Embryonic facial prominence (tissue), 1 donor: ENCODE data around the gene CA5A.
"Not testable (repeated sequence)": the region's sequence is repeated elsewhere in the genome, so short reads cannot be mapped to it uniquely, and the experiment has no call there.

ENCODE experiments used
- DNase-seq: peaks from one replicate; pipeline ENCODE4 v3.0.0-alpha.2; 2016; ENCODE audit errors: extremely low spot score

The CA5A gene

DNA sequence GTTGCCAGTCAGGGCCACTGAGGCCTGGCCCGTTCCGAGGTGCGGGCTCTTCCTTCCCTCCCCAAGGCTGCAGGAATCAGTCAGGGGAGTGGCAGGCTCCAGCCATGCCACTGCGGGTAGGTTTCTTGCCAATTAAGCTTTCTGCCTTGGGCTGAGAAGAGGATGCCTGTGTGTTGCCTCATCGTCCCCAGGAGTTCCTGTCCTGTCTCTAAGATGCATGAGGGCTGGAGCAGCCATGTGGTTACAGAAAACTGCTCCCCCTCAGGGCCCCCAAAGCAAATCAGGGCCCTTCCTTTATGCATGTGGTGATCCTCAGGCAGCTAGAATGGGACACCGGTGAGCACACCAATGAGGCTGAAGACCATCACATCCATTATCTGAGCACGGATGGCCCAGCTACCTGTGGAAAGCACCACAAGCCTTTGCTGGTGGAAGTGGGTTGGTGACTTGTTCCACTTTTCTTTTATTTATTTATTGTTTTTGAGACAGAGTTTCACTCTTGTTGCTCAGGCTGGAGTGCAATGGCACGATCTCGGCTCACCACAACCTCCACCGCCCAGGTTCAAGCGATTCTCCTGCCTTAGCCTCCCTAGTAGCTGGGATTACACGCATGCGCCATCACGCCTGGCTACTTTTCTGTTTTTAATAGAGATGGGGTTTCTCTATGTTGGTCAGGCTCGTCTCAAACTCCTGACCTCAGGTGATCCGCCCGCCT, 40.0 kb downstream of the CA5A start:
- not testable (repeated sequence) for DNase-seq

GRCh38 chr16:87895641-87896141, 40.6 kb downstream of the CA5A start:
- no peak for DNase-seq

GRCh38 chr16:87894005-87894404, 42.3 kb downstream of the CA5A start:
- DNase-seq, result not testable (repeated sequence)

DNA sequence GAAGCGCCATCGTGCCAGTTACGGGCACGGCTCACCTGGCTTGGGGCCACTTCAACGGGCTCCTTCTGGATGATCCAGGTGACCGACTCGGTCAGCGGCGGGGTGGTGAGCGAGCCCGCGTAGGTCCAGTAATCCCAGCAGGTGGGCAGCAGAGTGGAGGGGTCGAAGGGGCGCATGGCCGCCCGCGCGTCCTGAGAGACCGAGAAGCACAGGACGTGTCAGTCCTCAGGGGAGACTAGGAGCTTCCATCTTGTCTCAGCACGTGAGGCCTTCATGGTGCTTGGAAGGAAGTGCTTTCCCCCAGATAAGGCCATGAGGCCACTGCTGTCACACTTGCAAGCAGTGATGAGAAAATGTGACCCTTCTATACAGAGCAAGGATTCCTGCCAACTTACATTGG, 44.6 kb downstream of the CA5A start:
- no peak for DNase-seq

DNA sequence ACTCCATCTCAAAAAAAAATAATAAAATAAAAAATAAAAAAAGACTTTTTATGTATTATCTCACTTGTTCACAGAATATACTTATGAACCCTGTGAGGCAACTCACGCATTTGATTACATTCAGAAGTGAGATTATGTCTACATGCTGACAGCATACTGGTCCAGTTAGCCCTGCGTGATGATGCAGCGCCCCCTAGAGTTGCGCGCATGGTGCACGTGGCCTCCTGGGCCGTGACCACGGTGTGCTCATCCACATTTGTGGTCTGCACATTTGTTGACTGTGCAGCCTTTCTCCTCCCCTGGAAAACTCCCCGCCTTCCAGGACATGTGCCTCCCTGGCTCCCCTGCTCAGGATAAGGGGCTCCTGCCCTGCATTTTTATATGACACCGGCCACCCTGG, 46.6 kb downstream of the CA5A start:
- not testable (repeated sequence) for DNase-seq

- DNase-seq, result not testable (repeated sequence)
Observed at GRCh38 chr16:87888346-87888745, 48.0 kb downstream of the CA5A start.

- not testable (repeated sequence) for DNase-seq
Observed at GRCh38 chr16:87887931-87888330, 48.4 kb downstream of the CA5A start.

DNA sequence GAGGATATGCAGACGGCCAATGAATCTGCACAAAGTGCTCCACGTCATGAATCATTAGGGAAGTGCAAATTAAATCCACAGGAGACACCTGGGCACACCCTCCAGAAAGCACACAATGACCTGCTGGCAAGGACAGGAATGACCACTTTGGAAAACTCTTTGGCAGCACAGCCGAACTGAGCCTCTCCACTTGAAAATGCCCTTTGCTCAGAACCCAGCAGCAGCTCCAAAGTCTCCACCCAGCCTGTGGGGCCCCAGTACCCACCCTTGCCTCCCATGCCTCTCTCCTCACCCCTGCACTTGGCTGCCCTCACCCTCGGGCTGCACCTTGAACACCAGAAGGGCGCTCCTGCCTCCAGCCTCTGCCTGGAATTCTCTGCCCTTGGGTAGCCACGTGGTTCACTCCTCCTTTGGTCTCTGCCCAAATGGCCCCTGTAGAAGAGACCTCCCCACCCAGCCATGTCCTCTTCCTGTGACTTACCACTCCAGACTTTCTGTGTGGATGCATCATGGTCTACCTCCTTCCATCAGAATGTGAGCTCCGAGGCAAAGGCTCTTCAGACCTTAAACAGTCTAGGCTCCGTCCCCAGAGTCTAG, 50.9 kb downstream of the CA5A start:
- not testable (repeated sequence) for DNase-seq

DNA sequence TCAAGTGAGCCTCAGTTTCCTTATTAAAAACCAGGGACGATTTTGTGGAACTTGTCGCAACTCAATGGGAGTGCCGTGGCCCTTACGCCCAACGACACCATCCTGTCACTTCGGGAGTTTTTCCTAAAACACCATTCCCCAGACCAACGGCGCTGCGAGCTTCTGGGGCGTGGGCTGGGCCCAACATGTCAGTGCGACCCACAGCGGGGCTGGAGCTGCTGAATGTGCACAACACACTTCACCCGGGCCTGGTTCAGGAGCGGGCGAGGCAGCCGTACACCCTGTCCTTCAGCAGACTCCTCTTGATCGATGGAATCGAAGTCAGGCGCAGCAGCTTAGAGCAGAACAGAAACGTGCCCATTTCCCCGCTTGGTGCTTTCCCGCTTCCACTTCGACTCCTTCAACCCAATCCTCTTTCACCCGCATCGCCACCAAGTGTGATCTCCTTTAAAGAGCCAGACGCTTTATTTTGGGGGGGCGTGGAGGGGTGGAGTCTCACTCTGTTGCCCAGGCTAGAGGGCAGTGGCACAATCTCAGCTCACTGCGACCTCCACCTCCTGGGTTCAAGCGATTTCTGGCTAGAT, 53.8 kb downstream of the CA5A start:
- no peak for DNase-seq

GRCh38 chr16:87881324-87882200, 54.8 kb downstream of the CA5A start:
- no peak for DNase-seq

GRCh38 chr16:87880117-87880696, 56.1 kb downstream of the CA5A start:
- no peak for DNase-seq

DNA sequence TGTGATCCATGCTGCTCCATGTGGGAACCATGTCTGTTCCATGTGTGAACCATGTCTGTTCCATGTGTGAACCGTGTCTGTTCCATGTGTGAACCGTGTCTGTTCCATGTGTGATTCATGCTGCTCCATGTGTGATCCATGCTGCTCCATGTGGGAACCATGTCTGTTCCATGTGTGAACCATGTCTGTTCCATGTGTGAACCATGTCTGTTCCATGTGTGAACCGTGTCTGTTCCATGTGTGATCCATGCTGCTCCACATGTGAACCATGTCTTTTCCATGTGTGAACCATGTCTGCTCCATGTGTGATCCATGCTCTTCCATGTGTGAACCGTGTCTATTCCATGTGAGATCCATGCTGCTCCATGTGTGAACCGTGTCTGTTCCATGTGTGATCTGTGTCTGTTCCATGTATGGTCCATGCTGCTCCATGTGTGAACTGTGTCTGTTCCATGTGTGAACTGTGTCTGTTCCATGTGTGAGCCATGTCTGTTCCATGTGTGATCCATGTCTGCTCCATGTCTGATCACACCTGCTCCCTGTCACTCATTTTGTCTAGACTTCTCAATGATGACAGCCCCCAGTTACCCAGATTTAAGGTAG, 56.8 kb downstream of the CA5A start:
- DNase-seq, result not testable (repeated sequence)

- no peak for DNase-seq
Observed at GRCh38 chr16:87878704-87879103, 57.6 kb downstream of the CA5A start.

GRCh38 chr16:87877942-87878507, 58.3 kb downstream of the CA5A start:
- no peak for DNase-seq

- DNase-seq, result no peak
Observed at GRCh38 chr16:87874639-87875427, 61.5 kb downstream of the CA5A start.

DNA sequence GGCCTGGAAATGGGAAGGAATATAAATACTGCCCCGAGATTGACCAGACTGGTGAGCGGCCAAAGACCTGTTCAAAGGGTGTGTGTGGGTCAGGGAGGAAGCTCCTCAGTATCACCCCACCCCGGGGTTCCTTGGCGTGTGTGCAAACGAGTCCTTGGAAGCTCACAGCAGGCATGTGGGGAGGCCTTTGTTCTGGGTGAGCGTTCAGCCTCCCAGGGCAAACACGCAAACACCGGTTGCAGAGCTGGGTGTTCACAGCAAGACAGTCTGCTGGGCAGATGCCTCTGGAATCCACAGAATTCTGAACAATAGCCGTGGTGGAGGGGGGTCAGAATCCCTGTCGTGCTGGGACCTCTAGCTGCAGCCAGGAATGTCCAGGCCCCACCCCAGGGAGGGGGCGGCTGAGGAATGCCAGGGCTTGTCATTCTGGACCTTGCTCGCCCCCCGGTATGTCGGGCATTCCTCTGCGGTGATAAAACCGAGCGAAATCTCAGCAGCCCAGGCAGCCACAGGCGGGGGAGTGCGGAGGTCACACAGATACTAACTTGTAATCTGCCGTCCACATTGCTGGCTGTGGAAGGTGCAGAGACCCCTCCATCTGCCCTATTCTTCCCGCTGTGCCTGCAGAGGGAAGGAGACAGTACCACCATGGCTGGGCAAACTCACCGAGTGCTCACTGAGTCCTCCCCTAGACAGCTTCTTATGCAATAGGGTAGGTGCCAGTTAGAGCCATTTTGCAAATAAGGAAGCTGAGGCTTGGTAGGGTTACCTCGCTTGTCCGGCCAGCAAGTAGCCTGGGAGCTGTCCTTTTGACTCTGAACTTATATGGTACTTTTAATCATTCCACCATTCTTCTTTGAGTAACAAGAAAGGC, 65.7 kb downstream of the CA5A start:
- DNase-seq, result not testable (repeated sequence)

GRCh38 chr16:87869879-87870417, 66.4 kb downstream of the CA5A start:
- not testable (repeated sequence) for DNase-seq

DNA sequence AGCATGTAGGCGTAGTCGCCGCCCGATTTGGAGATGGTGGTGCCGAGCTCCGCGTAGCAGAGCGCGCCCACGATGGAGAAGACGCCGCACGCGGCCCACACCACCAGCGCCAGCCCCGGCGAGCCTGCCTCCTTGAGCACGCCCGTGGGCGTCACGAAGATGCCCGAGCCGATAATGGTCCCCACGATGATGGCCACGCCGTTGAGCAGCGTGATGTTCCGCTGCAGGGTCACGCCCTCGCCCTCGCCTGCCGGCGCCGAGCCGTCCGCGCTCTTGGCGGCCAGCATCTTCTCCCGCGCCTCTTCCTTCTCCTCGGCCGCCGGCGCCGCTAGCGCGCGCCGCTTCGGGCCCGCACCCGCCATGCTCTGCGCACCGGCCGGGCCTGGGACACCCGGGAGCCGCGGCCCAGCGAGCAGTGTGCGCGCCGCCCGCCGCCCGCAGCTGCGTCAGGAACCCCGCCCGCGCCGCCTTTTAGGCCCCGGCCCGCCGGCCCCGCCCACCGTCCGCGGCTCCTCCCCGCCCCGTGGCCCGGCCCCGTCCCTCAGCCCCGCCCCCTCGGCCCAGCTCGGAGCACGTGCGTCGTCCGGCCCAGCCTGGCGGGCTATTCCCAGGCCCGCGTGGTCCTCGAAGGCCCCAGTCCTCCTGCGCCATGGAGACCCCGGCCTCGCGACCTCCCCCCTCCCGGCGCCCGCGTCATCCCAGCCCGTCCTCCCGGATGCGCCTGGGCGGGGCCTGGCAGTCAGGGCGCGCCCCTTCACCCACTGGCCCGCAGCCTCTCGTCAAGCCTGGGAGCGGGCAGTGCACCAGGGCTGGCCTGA, 67.1 kb downstream of the CA5A start, which contains the start of gene SLC7A5:
TSS of gene SLC7A5 (minus strand) at position 447 of the 818 bp plus-strand sequence. CDS start at position 362, 85 bp downstream.
- not testable (repeated sequence) for DNase-seq
